ENCODE data around the gene ANKRD29. TPM values are rescaled to one million over a fixed set of nuclear protein-coding genes. Genes with fewer than 3 reads are reported as not detected.

Gene ANKRD29
- total RNA-seq, 1 experiment from 2014 or later = 2.4 TPM

GRCh38 chr18:23690505-23691068 is 27.9 kb upstream of the ANKRD29 start:
- TF ChIP-seq, protein P1, sequence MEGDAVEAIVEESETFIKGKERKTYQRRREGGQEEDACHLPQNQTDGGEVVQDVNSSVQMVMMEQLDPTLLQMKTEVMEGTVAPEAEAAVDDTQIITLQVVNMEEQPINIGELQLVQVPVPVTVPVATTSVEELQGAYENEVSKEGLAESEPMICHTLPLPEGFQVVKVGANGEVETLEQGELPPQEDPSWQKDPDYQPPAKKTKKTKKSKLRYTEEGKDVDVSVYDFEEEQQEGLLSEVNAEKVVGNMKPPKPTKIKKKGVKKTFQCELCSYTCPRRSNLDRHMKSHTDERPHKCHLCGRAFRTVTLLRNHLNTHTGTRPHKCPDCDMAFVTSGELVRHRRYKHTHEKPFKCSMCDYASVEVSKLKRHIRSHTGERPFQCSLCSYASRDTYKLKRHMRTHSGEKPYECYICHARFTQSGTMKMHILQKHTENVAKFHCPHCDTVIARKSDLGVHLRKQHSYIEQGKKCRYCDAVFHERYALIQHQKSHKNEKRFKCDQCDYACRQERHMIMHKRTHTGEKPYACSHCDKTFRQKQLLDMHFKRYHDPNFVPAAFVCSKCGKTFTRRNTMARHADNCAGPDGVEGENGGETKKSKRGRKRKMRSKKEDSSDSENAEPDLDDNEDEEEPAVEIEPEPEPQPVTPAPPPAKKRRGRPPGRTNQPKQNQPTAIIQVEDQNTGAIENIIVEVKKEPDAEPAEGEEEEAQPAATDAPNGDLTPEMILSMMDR (IDR thresholded peaks at IDR 0.05; ENCODE audit: unreplicated experiment) = no peak
- POLR2A ChIA-PET = no interaction called here
- BruUV-seq (replicated peaks) = no TSS peak
- no peaks in the 10 kb centered on the region for H3K9me3 Mint-ChIP-seq (ENCODE audit: unreplicated experiment)
- H3K4me3 Mint-ChIP-seq (ENCODE audit: unreplicated experiment) = peak overlapping the region; percentile 70
- no peak overlapping the region for H3K27ac Mint-ChIP-seq (ENCODE audit: low read depth, unreplicated experiment)
- H3K36me3 Mint-ChIP-seq (ENCODE audit: insufficient read depth, unreplicated experiment) = no peaks in the 10 kb centered on the region
- no peaks in the 10 kb centered on the region for H3K27me3 Mint-ChIP-seq (ENCODE audit: insufficient read depth, unreplicated experiment)
- intact Hi-C loops (cut with micrococcal nuclease) = no loop called here
- H3K4me1 Mint-ChIP-seq (ENCODE audit: insufficient read depth, unreplicated experiment) = peaks cover 10% of the 10 kb centered on the region
- DNase-seq (ENCODE audit: unreplicated experiment) = no peak
- CTCF ChIA-PET = interaction anchor here (0.6 to 2.5 kb wide), 4 partner anchors 12 to 68 kb away, joined by 3 to 22 read pairs (median 4); no protein-coding TSS in a partner anchor

GRCh38 chr18:23689616-23690504 is 27.1 kb upstream of the ANKRD29 start:
- no peaks in the 10 kb centered on the region for H3K27me3 Mint-ChIP-seq (ENCODE audit: insufficient read depth, unreplicated experiment)
- peaks cover 4% of the 10 kb centered on the region for H3K4me1 Mint-ChIP-seq (ENCODE audit: insufficient read depth, unreplicated experiment)
- intact Hi-C loops (cut with micrococcal nuclease) = loop anchor here (1.0 to 5.0 kb wide), 2 partner anchors 53 to 68 kb away; no protein-coding TSS in a partner anchor
- ChIA-PET POLR2A (interaction anchor here (0.6 to 1.0 kb wide), 6 partner anchors 19 to 115 kb away, joined by 3 to 6 read pairs (median 3); partner anchors contain the start of gene ANKRD29), CTCF (interaction anchor here (1.6 kb wide), 1 partner anchor 68 kb away, joined by 4 read pairs; no protein-coding TSS in a partner anchor)
- DNase-seq (ENCODE audit: unreplicated experiment) = no peak
- H3K4me3 Mint-ChIP-seq (ENCODE audit: unreplicated experiment) = peak overlapping the region; percentile 70
- no TSS peak for BruUV-seq (replicated peaks)
- no peaks in the 10 kb centered on the region for H3K9me3 Mint-ChIP-seq (ENCODE audit: unreplicated experiment)
- H3K27ac Mint-ChIP-seq (ENCODE audit: low read depth, unreplicated experiment) = no peak overlapping the region
- TF ChIP-seq, protein P1 (IDR thresholded peaks at IDR 0.05; ENCODE audit: unreplicated experiment) = peak; percentile 3
- H3K36me3 Mint-ChIP-seq (ENCODE audit: insufficient read depth, unreplicated experiment) = no peaks in the 10 kb centered on the region

DNA sequence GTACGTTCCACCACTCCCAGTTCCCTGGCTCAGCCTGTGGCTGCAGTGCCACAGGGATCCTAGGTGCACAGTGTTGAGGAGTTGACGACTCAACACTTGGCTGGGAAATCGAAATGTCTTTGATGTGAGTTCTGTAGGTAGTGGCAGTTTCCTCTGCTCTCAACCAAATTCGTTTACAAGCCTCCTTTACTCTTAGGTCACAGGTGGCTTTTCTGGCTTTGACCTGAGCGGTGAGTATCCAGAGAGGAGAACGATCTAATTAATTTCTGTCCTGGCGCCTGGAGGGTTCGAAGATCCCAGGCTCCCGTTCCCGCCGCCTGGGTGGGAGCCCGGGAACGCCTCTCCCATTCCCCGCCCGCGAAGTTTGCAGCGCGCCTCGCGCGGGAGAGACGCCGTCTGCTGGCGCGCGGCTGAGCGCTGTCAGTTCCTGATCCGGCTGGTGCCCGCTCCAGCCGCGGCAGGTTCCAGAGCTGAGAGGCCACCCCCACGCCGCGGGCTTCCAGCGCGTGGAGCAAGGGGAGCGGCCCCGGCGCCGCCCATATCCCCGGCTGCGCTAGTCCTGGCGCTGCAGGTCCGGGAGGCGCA is 26.4 kb upstream of the ANKRD29 start, which contains the start of gene LAMA3:
Gene LAMA3 (plus strand): TSS at position 423 of the 585 bp plus-strand sequence. CDS start 231 bp downstream, outside the sequence.
- H3K36me3 Mint-ChIP-seq (ENCODE audit: insufficient read depth, unreplicated experiment) = no peaks in the 10 kb centered on the region
- H3K27me3 Mint-ChIP-seq (ENCODE audit: insufficient read depth, unreplicated experiment) = no peaks in the 10 kb centered on the region
- peak within 1 kb of the TSS; percentile 70 for H3K4me3 Mint-ChIP-seq (ENCODE audit: unreplicated experiment)
- no peaks in the 10 kb centered on the region for H3K9me3 Mint-ChIP-seq (ENCODE audit: unreplicated experiment)
- ChIA-PET CTCF (interaction anchor here (1.4 kb wide), 1 partner anchor 14 kb away, joined by 6 read pairs; no protein-coding TSS in a partner anchor), POLR2A (interaction anchor here (0.6 to 1.4 kb wide), 7 partner anchors 20 to 115 kb away, joined by 3 to 6 read pairs (median 3); partner anchors contain the start of gene ANKRD29)
- H3K4me1 Mint-ChIP-seq (ENCODE audit: insufficient read depth, unreplicated experiment) = no peaks in the 10 kb centered on the region
- TF ChIP-seq, protein P1 (IDR thresholded peaks at IDR 0.05; ENCODE audit: unreplicated experiment) = peak; percentile 9
- DNase-seq (ENCODE audit: unreplicated experiment) = peak; percentile 58
- intact Hi-C loops (cut with micrococcal nuclease) = loop anchor here (1.0 to 5.0 kb wide), 2 partner anchors 52 to 67 kb away; no protein-coding TSS in a partner anchor
- H3K27ac Mint-ChIP-seq (ENCODE audit: low read depth, unreplicated experiment) = no peak within 1 kb of the TSS
- BruUV-seq (replicated peaks) = no TSS peak

Data from MCF 10A (cell line).